Measurements from ENCODE around the gene MFSD12. TPM values are rescaled to one million over a fixed set of nuclear protein-coding genes. Genes with fewer than 3 reads are reported as not detected.

MFSD12 gene
- total RNA-seq, 2 experiments from 2014 or later, result 78.8 to 79.4 TPM

DNA sequence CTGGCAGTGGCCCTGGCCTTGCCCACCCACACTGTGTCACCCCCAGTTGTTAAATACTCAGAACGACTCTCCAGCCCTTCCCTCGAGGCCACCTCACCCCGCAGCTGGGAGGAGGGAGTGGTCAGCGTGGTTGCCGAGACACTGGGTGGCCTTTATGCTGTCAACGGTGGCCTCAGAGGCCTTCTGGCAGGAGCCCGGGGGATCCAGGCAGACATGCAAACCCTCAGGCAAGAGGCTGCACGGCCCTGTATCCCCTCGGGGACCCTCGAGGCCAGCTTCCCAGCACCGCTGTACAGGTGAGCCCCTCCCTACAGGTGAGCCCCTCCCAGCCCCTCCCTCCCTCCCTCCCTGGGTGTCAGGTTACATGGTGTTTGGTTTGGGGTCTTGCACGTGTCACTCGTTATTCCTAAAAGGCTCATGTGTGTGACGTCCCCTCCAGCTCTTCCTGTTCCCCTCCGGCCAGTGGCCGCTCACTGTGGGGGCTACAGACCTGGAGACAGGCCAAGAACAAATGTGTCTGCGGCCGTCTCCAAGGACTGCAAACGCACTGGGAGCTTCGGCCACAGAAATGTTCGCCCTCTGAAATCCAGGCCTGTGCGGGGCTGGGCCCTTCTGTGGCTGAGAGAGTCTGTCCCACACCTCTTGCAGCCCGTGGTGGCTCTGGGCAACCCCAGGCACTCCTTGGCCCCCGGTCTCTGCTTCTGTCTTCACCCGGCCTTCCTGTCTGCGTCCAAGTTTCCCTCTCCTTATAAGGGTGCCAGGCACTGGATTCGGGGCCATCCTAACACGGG lies 18.2 kb downstream of the MFSD12 start, which contains the start of gene TEKTIP1:
Gene TEKTIP1 (plus strand): TSS at position 210 of the 791 bp plus-strand sequence. CDS start 4 bp downstream, at position 214.
- POLR2A ChIA-PET, result interaction anchor here (0.6 kb wide), 1 partner anchor 40 kb away, joined by 3 read pairs; no protein-coding TSS in a partner anchor
- H4K20me1 ChIP-seq (ENCODE audit: insufficient read depth, low read length), result no peaks in the 10 kb centered on the region
- CTCF ChIA-PET (ENCODE audit: unreplicated experiment), result no interaction called here

DNA sequence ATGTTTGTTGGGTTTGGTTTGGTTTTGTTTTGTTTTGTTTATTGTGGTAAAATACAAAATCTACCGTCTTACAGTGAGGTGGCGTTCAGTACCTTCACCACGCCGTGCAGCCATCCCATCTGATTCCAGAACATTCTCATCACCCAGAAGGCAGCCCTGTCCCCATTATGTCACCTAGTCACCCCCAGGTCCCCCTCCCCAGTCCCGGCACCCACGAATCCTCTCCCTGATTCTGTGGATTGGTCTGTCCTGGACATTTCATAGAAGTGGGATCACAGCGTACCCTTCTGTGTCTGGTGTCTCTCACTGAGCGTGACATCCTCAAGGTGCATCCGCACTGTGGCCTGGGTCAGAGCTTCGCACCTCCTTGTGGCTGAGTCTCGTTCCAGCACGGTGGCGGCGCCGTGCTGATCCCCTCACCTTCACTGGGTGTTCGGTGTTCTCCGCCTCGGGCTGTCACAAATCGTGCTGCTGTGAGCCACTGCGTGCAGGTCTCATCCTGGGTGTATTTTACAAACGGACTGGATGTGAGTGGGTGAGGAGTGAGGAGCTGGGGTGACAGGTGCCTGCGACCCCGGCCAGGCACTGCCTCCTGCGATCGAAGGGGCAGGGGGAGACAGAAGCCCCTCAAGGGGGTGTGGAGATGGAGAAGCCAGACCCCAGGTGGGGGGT lies 19.0 kb downstream of the MFSD12 start:
- CTCF ChIA-PET (ENCODE audit: unreplicated experiment), result no interaction called here
- no TSS peak for BruUV-seq (replicated peaks)
- Histone ChIP-seq H3K4me3 (ENCODE audit: low read depth, low read length, poor library complexity, severe bottlenecking) (no peak overlapping the region), H3K4me2 (ENCODE audit: low read length) (no peak overlapping the region), H3K79me2 (ENCODE audit: insufficient read depth, low read depth, low read length) (no peaks in the 10 kb centered on the region), H4K20me1 (ENCODE audit: insufficient read depth, low read length) (no peaks in the 10 kb centered on the region), H3K4me1 (ENCODE audit: insufficient read depth, low read length, poor library complexity, severe bottlenecking) (no peaks in the 10 kb centered on the region), H3K36me3 (ENCODE audit: insufficient read depth, low read length) (peaks cover 64% of the 10 kb centered on the region), H3K27ac (ENCODE audit: low read depth, low read length, poor library complexity, severe bottlenecking) (no peak overlapping the region), H2AFZ (ENCODE audit: low read length) (no peak overlapping the region), H3K9me2 (ENCODE audit: insufficient read depth, low read length) (no peaks in the 10 kb centered on the region), H3K9me3 (ENCODE audit: low read length) (no peaks in the 10 kb centered on the region)
- no peak for TF ChIP-seq EZH2phosphoT487 (IDR thresholded peaks at IDR 0.05; ENCODE audit: borderline replicate concordance, low read depth, low read length)
- TF ChIP-seq, protein P1, sequence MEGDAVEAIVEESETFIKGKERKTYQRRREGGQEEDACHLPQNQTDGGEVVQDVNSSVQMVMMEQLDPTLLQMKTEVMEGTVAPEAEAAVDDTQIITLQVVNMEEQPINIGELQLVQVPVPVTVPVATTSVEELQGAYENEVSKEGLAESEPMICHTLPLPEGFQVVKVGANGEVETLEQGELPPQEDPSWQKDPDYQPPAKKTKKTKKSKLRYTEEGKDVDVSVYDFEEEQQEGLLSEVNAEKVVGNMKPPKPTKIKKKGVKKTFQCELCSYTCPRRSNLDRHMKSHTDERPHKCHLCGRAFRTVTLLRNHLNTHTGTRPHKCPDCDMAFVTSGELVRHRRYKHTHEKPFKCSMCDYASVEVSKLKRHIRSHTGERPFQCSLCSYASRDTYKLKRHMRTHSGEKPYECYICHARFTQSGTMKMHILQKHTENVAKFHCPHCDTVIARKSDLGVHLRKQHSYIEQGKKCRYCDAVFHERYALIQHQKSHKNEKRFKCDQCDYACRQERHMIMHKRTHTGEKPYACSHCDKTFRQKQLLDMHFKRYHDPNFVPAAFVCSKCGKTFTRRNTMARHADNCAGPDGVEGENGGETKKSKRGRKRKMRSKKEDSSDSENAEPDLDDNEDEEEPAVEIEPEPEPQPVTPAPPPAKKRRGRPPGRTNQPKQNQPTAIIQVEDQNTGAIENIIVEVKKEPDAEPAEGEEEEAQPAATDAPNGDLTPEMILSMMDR (conservative IDR thresholded peaks at IDR 0.05; ENCODE audit: low read length), result no peak
- POLR2A ChIA-PET, result no interaction called here
- no peak for DNase-seq (ENCODE audit: low spot score)
- intact Hi-C loops (cut with micrococcal nuclease; ENCODE audit: unreplicated experiment), result no loop called here

More for the DNA sequence above, 18.2 kb downstream of the MFSD12 start, which contains the start of gene TEKTIP1:
- TF ChIP-seq EZH2phosphoT487 (IDR thresholded peaks at IDR 0.05; ENCODE audit: borderline replicate concordance, low read depth, low read length), result no peak
- TF ChIP-seq, protein P1 (conservative IDR thresholded peaks at IDR 0.05; ENCODE audit: low read length), result no peak
- H3K79me2 ChIP-seq (ENCODE audit: insufficient read depth, low read depth, low read length), result no peaks in the 10 kb centered on the region
- peaks cover 63% of the 10 kb centered on the region for H3K36me3 ChIP-seq (ENCODE audit: insufficient read depth, low read length)
- BruUV-seq (replicated peaks), result no TSS peak
- H3K4me1 ChIP-seq (ENCODE audit: insufficient read depth, low read length, poor library complexity, severe bottlenecking), result no peaks in the 10 kb centered on the region
- H3K9me3 ChIP-seq (ENCODE audit: low read length), result no peaks in the 10 kb centered on the region
- no peak within 1 kb of the TSS for H3K4me2 ChIP-seq (ENCODE audit: low read length)
- H2AFZ ChIP-seq (ENCODE audit: low read length), result no peak within 1 kb of the TSS
- no peak for DNase-seq (ENCODE audit: low spot score)
- H3K4me3 ChIP-seq (ENCODE audit: low read depth, low read length, poor library complexity, severe bottlenecking), result no peak within 1 kb of the TSS
- H3K9me2 ChIP-seq (ENCODE audit: insufficient read depth, low read length), result no peaks in the 10 kb centered on the region
- intact Hi-C loops (cut with micrococcal nuclease; ENCODE audit: unreplicated experiment), result no loop called here
- no peak within 1 kb of the TSS for H3K27ac ChIP-seq (ENCODE audit: low read depth, low read length, poor library complexity, severe bottlenecking)
